Activated T-cell treated with anti-CD3 and anti-CD28 coated beads, Interleukin-2, amount 50 U/mL, for 24 hours (primary cell): Measurements from ENCODE around the gene FLG.

Source experiments
- DNase-seq: peaks from one replicate; pipeline ENCODE4 v3.0.0-alpha.2; 2020
- H3K27ac Mint-ChIP-seq: 2 replicates; pipeline ENCODE4 v1.8.0; 2020; ENCODE audit warnings: mild to moderate bottlenecking, mixed read lengths
- H3K27me3 Mint-ChIP-seq: 2 replicates; pipeline ENCODE4 v1.8.0; 2020; ENCODE audit warnings: mixed read lengths
- H3K36me3 Mint-ChIP-seq: 2 replicates; pipeline ENCODE4 v1.8.0; 2020; ENCODE audit warnings: low read depth, mixed read lengths
- H3K4me1 Mint-ChIP-seq: 2 replicates; pipeline ENCODE4 v1.8.0; 2020; ENCODE audit warnings: low read depth, mixed read lengths
- H3K4me3 Mint-ChIP-seq: 2 replicates; pipeline ENCODE4 v1.8.0; 2020; ENCODE audit warnings: mild to moderate bottlenecking, moderate library complexity, mixed read lengths
- H3K9me3 Mint-ChIP-seq: 2 replicates; pipeline ENCODE4 v1.8.0; 2020; ENCODE audit warnings: mixed read lengths

The FLG gene

DNA sequence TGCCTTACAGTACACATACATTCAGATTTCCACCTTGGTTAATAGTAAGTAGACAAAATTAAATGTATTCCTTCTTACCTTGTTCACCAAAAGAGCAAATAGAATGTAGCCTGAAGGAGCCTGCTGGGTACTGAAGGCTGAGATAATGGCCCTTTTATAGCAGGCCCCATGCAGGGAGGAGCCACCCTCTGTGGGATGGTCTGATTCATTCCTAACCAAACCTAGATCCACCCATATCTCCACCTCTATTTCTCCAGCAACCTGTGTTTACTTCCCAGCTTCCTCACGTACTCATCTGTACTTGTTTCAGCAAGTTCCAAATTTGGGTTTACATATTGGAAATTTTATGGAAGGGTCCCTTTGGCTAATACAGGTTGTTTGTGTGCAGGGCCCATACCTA lies at the start of gene FLG:
Gene FLG (minus strand): TSS at position 129 of the 400 bp plus-strand sequence. CDS start 9,783 bp downstream, outside the sequence.
- no peaks in the 10 kb centered on the region for H3K4me1 Mint-ChIP-seq
- H3K9me3 Mint-ChIP-seq: no peaks in the 10 kb centered on the region
- no peak within 1 kb of the TSS for H3K27ac Mint-ChIP-seq
- H3K36me3 Mint-ChIP-seq: no peaks in the 10 kb centered on the region
- no peak within 1 kb of the TSS for H3K4me3 Mint-ChIP-seq
- no peak for DNase-seq
- H3K27me3 Mint-ChIP-seq: peaks cover 3% of the 10 kb centered on the region

DNA sequence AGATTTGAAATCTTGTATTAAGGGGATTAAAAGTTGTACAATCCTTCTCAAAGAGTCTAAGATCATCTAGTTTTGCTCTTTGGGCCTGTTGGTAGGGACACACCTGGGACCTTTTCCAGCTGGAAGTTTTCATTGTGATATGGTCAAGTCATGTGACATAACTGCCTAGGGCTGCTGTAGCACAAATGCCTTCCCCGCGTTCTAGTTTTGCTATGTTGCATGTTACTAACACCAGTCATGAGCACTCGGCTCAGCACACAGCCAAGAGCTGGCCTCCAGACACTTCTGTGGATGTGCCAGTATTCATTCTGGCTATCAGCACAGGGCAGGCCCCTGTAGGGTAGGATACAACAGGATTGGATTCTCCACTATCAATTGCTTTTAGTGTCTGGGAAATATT lies 49.4 kb upstream of the FLG start:
- H3K4me3 Mint-ChIP-seq: no peak overlapping the region
- H3K9me3 Mint-ChIP-seq: peaks cover 2% of the 10 kb centered on the region
- no peak for DNase-seq
- no peak overlapping the region for H3K27ac Mint-ChIP-seq
- H3K36me3 Mint-ChIP-seq: no peaks in the 10 kb centered on the region
- peaks cover 6% of the 10 kb centered on the region for H3K27me3 Mint-ChIP-seq
- no peaks in the 10 kb centered on the region for H3K4me1 Mint-ChIP-seq

DNA sequence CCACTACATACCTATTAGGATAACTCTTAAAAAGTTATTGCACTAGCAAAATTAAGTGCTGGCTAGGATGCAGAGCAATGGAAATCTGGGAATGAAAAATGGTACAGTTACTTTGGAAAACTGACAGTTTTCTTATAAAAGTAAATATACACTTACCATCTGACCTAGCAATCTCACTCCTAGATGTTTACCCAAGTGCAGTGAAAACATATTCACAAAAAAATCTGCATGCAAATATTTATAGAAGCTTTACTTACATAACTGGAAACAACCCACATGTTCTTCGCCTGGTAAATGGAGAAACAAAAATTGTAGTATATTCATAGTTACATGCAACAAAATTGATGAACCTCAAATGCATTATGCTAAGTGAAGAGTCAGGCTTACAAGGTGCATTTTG lies 47.6 kb upstream of the FLG start:
- H3K9me3 Mint-ChIP-seq: peaks cover 12% of the 10 kb centered on the region
- no peak for DNase-seq
- H3K4me3 Mint-ChIP-seq: no peak overlapping the region
- H3K27ac Mint-ChIP-seq: no peak overlapping the region
- no peaks in the 10 kb centered on the region for H3K4me1 Mint-ChIP-seq
- H3K27me3 Mint-ChIP-seq: peaks cover 13% of the 10 kb centered on the region
- H3K36me3 Mint-ChIP-seq: no peaks in the 10 kb centered on the region

DNA sequence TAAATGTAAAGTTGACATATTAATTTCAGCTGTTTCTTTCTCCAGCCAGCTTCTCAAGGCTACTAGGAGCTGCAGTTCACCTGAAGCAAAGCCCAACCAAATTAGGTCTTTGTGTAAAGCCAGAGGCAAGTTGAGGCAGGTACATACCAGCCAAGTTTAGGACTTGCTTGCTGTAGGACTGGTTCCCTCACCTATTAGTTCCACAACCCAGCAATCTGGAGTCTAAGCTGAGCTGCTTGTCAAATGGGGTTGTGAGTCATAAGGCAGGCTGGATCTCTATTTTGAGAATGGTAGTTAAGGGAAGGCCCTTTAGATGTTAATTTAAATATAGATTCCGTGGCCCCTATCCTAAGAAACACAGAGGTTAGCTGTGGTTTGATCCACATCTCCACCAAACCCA lies 42.4 kb upstream of the FLG start:
- Mint-ChIP-seq H3K9me3 (peaks cover 12% of the 10 kb centered on the region), H3K4me1 (no peaks in the 10 kb centered on the region), H3K4me3 (no peak overlapping the region), H3K27me3 (peaks cover 31% of the 10 kb centered on the region), H3K36me3 (no peaks in the 10 kb centered on the region), H3K27ac (no peak overlapping the region)
- DNase-seq: no peak

DNA sequence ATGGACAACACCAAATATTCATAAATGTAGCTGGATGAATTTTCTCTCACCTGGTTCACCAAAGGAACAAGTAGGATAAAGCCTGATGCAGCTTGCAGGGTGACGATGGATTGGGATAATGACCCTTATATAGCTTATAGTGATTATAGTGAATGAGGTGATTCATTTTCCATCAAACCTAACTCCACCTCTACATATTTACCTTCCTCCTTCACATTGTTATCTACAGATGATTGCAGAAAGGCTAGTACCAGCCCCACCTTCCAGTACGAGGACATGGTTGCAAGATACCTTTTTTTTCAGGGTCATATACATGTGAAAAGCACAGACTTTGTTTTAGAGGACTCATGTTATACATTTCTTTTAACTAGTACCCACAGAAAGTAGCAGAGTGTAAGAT lies 34.9 kb upstream of the FLG start, which contains the start of gene FLG2:
Gene FLG2 (minus strand): TSS at position 101 of the 400 bp plus-strand sequence. CDS start 1,122 bp downstream, outside the sequence.
- Mint-ChIP-seq H3K27ac (no peak within 1 kb of the TSS), H3K27me3 (no peaks in the 10 kb centered on the region), H3K4me1 (no peaks in the 10 kb centered on the region), H3K9me3 (no peaks in the 10 kb centered on the region), H3K36me3 (no peaks in the 10 kb centered on the region), H3K4me3 (no peak within 1 kb of the TSS)
- DNase-seq: no peak

DNA sequence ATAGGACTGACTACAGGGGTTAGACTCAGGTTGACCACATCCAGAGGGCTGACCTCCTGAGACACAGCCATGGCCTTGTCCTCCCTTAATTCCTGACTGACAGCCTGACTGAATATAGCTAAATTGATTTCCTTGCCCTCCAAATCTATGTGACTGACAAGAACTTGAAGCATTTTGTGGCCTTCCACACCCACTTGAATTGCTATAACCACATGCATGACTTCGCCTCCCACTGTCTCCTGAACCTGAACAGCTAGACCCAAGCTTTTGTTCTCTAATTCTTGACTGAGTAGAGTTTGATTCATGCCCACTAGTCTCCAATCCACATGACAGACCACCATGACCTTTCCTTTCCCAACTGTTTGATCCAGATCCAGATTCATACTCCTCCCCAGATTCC lies 31.7 kb upstream of the FLG start:
- no peaks in the 10 kb centered on the region for H3K9me3 Mint-ChIP-seq

DNA sequence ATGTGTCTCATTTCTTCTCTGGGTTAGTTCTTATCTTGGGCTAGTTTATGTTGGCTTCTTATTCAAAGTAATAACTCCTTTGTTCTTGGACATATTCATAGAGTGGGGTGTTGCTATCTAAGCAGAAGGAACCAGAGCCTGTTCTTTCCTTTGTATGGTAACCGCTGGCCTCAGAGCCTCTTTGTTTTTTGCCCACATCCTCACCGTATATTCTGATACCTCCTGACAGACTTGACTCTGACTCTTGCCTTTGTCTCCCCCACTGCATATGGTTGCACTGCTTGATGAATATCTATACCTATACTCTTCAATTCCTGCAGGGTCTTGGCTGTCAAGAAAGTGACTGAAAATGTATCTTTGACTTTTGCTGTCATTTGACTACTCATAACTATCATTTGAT lies 24.6 kb upstream of the FLG start:
- Mint-ChIP-seq H3K27me3 (peaks cover 25% of the 10 kb centered on the region), H3K9me3 (no peaks in the 10 kb centered on the region), H3K4me1 (peaks cover 4% of the 10 kb centered on the region), H3K36me3 (no peaks in the 10 kb centered on the region), H3K4me3 (no peak overlapping the region), H3K27ac (no peak overlapping the region)
- DNase-seq: no peak

More for the DNA sequence above, 31.7 kb upstream of the FLG start:
- Mint-ChIP-seq H3K27ac (no peak overlapping the region), H3K4me3 (no peak overlapping the region), H3K36me3 (no peaks in the 10 kb centered on the region), H3K27me3 (peaks cover 10% of the 10 kb centered on the region), H3K4me1 (no peaks in the 10 kb centered on the region)
- no peak for DNase-seq

DNA sequence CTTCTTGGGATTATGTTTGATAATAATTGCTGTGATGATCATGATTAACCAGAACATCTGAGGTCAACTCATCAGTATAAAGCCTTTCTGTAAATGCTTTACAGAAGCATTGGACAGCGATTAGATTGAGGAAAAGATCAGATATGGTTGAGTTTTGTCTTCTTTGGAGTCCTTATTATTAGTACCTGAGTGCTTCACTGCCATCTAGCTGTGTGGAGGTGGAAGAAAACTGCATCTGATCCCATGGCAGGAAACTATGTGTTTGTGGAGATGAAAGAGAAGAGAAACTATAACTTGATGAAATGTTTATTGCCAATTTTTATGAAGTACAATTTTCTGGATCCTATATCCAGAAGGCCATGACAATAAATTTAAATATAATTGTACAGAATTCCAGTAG lies 23.4 kb upstream of the FLG start:
- H3K36me3 Mint-ChIP-seq: no peaks in the 10 kb centered on the region
- no peak overlapping the region for H3K27ac Mint-ChIP-seq
- no peak for DNase-seq
- H3K9me3 Mint-ChIP-seq: no peaks in the 10 kb centered on the region
- peaks cover 25% of the 10 kb centered on the region for H3K27me3 Mint-ChIP-seq
- H3K4me1 Mint-ChIP-seq: peaks cover 6% of the 10 kb centered on the region
- H3K4me3 Mint-ChIP-seq: no peak overlapping the region

DNA sequence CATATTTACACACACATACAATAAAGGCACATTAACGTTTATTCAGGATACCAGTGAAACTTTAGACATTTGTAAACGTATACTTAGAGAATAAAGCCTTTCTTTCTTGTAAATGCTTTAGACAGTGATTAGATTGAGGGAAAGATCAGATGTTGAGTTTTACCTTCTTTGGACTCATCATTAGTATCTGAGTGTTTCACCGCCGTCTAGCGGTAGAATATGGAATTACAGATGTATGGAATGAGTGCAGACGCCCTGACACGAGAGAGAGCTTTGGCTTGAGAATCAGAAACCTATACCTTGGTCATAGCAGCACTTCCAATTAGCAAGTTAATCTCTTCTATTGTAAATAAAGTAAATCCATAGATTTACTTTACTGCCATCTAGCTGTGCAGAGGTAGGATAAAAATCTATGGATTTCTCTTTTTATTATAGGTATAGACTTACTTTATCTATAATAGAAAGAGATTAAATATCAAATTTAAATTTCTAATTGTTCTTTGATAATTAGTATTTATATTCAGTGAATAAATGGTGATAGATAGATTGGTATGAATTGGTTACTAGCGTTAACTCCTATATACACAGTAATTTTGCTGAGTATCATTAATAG lies 22.2 kb upstream of the FLG start:
- no peak for DNase-seq

DNA sequence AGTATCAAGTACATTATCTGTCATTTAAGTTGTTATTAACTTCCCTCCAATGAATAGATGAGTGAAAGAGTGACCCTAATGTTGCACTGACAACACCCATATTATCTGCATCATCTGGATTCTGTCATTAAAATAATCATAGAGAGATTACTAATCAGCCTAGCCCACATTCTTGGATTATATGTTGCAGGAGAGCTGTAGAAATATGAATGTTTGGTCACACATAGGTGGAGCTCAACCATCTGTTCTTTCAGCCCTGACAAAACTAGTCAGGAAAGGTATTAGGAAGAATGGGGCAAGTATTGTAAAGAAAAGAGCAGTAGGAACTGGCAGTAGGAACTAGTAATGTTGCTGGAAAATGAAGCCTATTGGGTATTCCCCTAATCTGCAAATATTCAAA lies 19.4 kb upstream of the FLG start:
- no peaks in the 10 kb centered on the region for H3K9me3 Mint-ChIP-seq
- no peaks in the 10 kb centered on the region for H3K36me3 Mint-ChIP-seq
- H3K4me3 Mint-ChIP-seq: no peak overlapping the region
- no peak for DNase-seq
- peaks cover 6% of the 10 kb centered on the region for H3K4me1 Mint-ChIP-seq
- H3K27ac Mint-ChIP-seq: no peak overlapping the region
- H3K27me3 Mint-ChIP-seq: peaks cover 33% of the 10 kb centered on the region

More for the DNA sequence above, 22.2 kb upstream of the FLG start:
- peaks cover 24% of the 10 kb centered on the region for H3K27me3 Mint-ChIP-seq
- no peaks in the 10 kb centered on the region for H3K9me3 Mint-ChIP-seq
- no peaks in the 10 kb centered on the region for H3K36me3 Mint-ChIP-seq
- no peak overlapping the region for H3K4me3 Mint-ChIP-seq
- H3K27ac Mint-ChIP-seq: no peak overlapping the region
- peaks cover 6% of the 10 kb centered on the region for H3K4me1 Mint-ChIP-seq

DNA sequence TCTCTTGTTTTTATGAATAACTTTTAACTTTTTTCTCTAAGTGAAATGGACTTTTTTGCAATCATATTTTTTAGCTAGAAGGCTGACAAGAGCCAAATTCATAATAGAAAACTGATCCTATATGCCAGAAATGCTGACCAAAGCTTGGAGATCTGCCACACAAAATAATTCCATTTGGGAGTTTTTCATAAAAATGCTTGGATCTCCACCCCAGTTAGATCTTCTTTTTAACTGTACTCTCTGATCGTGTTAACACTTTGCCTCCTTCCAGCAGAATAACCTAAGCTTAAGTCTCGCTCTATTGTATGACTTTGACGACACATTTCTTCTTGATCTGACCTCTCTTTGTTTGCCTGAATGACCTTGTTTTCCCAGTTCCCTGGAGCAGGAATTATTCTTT lies 18.0 kb upstream of the FLG start:
- no peak for DNase-seq
- no peaks in the 10 kb centered on the region for H3K9me3 Mint-ChIP-seq
- H3K27ac Mint-ChIP-seq: no peak overlapping the region

DNA sequence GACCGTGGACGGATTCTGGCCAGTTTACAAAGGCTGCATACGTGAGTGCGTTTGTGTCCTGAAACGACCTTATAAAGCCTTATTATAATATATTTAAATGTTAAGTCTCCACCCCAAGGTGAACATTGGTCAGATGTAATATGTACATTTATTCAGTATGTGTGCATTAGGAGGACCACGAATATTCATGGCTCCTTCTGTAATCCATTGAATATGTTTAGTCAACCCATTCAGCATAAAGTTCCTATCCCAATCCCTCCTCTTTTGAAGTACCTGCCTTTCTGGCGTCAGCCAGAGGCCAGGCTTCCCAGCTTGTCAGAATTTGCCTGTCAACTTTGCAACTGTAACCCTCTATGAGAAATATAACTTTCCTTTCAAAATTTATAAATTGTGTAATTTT lies 10.4 kb upstream of the FLG start:
- no peaks in the 10 kb centered on the region for H3K9me3 Mint-ChIP-seq
- H3K4me3 Mint-ChIP-seq: no peak overlapping the region
- no peaks in the 10 kb centered on the region for H3K36me3 Mint-ChIP-seq
- H3K4me1 Mint-ChIP-seq: no peaks in the 10 kb centered on the region
- no peak for DNase-seq
- no peak overlapping the region for H3K27ac Mint-ChIP-seq
- H3K27me3 Mint-ChIP-seq: peaks cover 25% of the 10 kb centered on the region

More for the DNA sequence above, 18.0 kb upstream of the FLG start:
- Mint-ChIP-seq H3K4me1 (peaks cover 6% of the 10 kb centered on the region), H3K27me3 (peaks cover 36% of the 10 kb centered on the region), H3K4me3 (no peak overlapping the region), H3K36me3 (no peaks in the 10 kb centered on the region)

DNA sequence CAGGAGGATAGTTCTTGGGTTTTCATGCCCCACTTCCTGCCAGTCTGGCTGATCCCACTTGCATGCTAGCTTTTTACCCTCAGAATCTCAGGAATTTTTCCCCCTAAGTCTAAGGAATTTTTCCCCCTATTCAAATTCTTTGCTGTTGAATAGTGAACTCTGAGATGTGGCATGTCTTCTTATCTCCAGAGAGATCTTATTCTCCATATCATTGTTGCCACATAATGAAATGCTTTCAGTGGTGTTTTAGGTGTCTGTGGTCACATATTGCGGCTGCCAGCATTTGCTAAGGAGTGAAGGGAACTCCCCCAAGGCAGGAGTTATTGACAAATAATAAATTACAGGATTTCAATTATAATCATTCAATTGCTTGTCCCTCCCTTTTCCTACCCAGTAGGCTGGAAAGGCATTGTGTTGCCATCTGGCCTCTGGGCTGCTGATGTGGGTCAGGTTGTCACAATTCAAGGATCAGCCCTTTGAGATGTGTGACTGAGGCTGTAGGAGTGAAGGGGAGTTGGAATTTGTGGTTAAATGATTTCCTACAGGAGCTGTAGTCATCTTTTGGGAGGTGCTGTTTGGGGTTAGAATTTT lies 3.9 kb upstream of the FLG start:
- DNase-seq: no peak
- H3K27me3 Mint-ChIP-seq: peaks cover 7% of the 10 kb centered on the region

DNA sequence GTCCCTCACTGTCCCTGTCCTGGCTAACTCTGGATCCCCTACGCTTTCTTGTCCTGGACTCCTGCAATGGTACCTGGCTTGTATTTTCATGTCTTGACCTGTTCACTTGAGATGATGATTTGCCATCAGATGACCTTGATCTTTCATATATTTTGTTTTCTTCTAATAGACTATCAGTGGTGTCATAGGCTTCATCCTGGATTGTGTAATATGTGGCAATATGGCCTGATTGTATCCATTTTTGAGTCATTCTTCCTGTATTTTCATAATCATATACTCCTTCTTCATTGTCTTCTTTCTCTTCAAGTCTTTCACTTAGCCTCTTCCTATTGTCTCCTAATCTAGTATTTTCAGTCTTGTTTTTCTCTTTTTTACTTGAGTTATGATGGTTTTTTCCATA lies 11.1 kb downstream of the FLG start:
- H3K9me3 Mint-ChIP-seq: no peaks in the 10 kb centered on the region

More for the DNA sequence above, 3.9 kb upstream of the FLG start:
- H3K4me3 Mint-ChIP-seq: no peak overlapping the region
- H3K27ac Mint-ChIP-seq: no peak overlapping the region
- H3K9me3 Mint-ChIP-seq: no peaks in the 10 kb centered on the region
- H3K4me1 Mint-ChIP-seq: no peaks in the 10 kb centered on the region
- H3K36me3 Mint-ChIP-seq: no peaks in the 10 kb centered on the region

DNA sequence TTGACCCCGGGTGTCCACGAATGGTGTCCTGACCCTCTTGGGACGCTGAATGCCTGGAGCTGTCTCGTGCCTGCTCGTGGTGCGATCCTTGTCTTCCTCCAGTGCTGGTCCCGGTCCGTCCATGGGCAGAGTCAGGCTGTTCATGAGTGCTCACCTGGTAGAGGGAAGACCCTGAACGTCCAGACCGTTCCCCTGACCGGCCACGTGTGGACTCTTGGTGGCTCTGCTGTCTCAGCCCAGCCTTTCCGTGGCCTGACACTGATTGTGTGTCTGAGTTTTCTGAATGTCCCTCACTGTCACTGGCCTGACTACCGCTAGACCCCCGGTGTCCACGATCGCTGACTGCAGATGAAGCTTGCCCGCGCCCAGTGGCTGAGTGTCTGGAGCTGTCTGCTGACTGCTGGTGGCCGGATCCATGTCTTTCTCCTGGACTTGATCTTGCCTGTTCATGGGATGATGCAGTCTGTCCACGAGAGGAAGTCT lies 11.7 kb downstream of the FLG start:
- no peak for DNase-seq
- no peaks in the 10 kb centered on the region for H3K9me3 Mint-ChIP-seq
- H3K4me1 Mint-ChIP-seq: no peaks in the 10 kb centered on the region
- H3K4me3 Mint-ChIP-seq: no peak overlapping the region
- peaks cover 6% of the 10 kb centered on the region for H3K27me3 Mint-ChIP-seq
- no peak overlapping the region for H3K27ac Mint-ChIP-seq
- no peaks in the 10 kb centered on the region for H3K36me3 Mint-ChIP-seq

More for the DNA sequence above, 11.1 kb downstream of the FLG start:
- H3K27me3 Mint-ChIP-seq: peaks cover 5% of the 10 kb centered on the region
- no peak overlapping the region for H3K4me3 Mint-ChIP-seq
- no peaks in the 10 kb centered on the region for H3K36me3 Mint-ChIP-seq
- no peaks in the 10 kb centered on the region for H3K4me1 Mint-ChIP-seq
- H3K27ac Mint-ChIP-seq: no peak overlapping the region
- no peak for DNase-seq
